K562 (cell line): Measurements from ENCODE around the gene TUBA1B. TPM values are rescaled to one million over a fixed set of nuclear protein-coding genes. Genes with fewer than 3 reads are reported as not detected.

ENCODE experiments used
- ARID1B ChIP-seq: fragments of 450-650 bp; IDR thresholded peaks from 2 replicates; pipeline ENCODE4 v1.6.1; 2016; ENCODE audit warnings: antibody characterized with exemption, mild to moderate bottlenecking, inconsistent platforms
- ATF4 ChIP-seq: fragments of 450-650 bp; formaldehyde crosslinking; IDR thresholded peaks from 2 replicates; pipeline ENCODE4 v1.4.0; 2022; ENCODE audit warnings: mild to moderate bottlenecking, moderate library complexity
- CAMTA2 ChIP-seq: fragments of 250-450 bp; sonication (Bioruptor Pico); conservative IDR thresholded peaks from 2 replicates; pipeline ENCODE4 v1.5.1; 2022
- EP400 ChIP-seq: fragments of 450-650 bp; IDR thresholded peaks from 2 replicates; pipeline ENCODE4 v1.6.1; 2017; ENCODE audit warnings: antibody characterized with exemption, mild to moderate bottlenecking, moderate library complexity
- ESRRB ChIP-seq: fragments of 250-450 bp; sonication (Bioruptor Pico); IDR thresholded peaks from 2 replicates; pipeline ENCODE4 v1.5.0; 2020; ENCODE audit warnings: mild to moderate bottlenecking, moderate library complexity, borderline replicate concordance
- FIP1L1 ChIP-seq: fragments of 200-400 bp; formaldehyde crosslinking; IDR thresholded peaks from 2 replicates; pipeline ENCODE4 v1.6.1; 2018; ENCODE audit warnings: mild to moderate bottlenecking, low read depth, low read length; ENCODE audit not compliant: poor library complexity, severe bottlenecking
- FOS ChIP-seq: IDR thresholded peaks from 3 replicates; pipeline ENCODE4 v1.6.1; 2011; ENCODE audit not compliant: insufficient read length; ENCODE audit errors: extremely low read depth
- GABPB1 ChIP-seq: sonication (generic); formaldehyde crosslinking; IDR thresholded peaks from 2 replicates; pipeline ENCODE4 v1.8.0; 2022; ENCODE audit warnings: mild to moderate bottlenecking, missing genetic modification reagents
- GTF2F1 ChIP-seq: IDR thresholded peaks from 2 replicates; pipeline ENCODE4 v1.6.1; 2011; ENCODE audit warnings: low read depth, low read length, improper control_type of control experiment
- KAT8 ChIP-seq: fragments of 450-650 bp; IDR thresholded peaks from 2 replicates; pipeline ENCODE4 v1.6.1; 2016; ENCODE audit warnings: low read depth, mild to moderate bottlenecking
- NELFE ChIP-seq: IDR thresholded peaks from 2 replicates; pipeline ENCODE4 v1.6.1; 2011; ENCODE audit warnings: mild to moderate bottlenecking; ENCODE audit not compliant: insufficient read depth, insufficient read length
- PCBP2 ChIP-seq: fragments of 200-400 bp; formaldehyde crosslinking; IDR thresholded peaks from 2 replicates; pipeline ENCODE4 v1.6.1; 2018; ENCODE audit warnings: low read length, low read depth, mild to moderate bottlenecking, moderate library complexity; ENCODE audit not compliant: poor library complexity, severe bottlenecking
- PURB ChIP-seq: sonication (generic); formaldehyde crosslinking; IDR thresholded peaks from 2 replicates; pipeline ENCODE4 v1.9.0; 2021; ENCODE audit warnings: low read depth, mild to moderate bottlenecking, missing genetic modification reagents
- RBM34 ChIP-seq: fragments of 200-400 bp; formaldehyde crosslinking; IDR thresholded peaks from 2 replicates; pipeline ENCODE4 v1.6.1; 2018; ENCODE audit warnings: low read length, borderline replicate concordance; ENCODE audit not compliant: insufficient read depth
- RFX5 ChIP-seq: IDR thresholded peaks from 2 replicates; pipeline ENCODE4 v1.6.1; 2011; ENCODE audit warnings: low read depth, mild to moderate bottlenecking, improper control_type of control experiment, low read length
- SMARCB1 ChIP-seq: IDR thresholded peaks from 2 replicates; pipeline ENCODE4 v1.6.1; 2011; ENCODE audit warnings: improper control_type of control experiment, low read depth; ENCODE audit not compliant: insufficient read length
- SNIP1 ChIP-seq: fragments of 450-650 bp; IDR thresholded peaks from 2 replicates; pipeline ENCODE4 v1.7.1; 2017; ENCODE audit warnings: low read depth, mild to moderate bottlenecking
- TBP ChIP-seq: optimal IDR thresholded peaks from 2 replicates; pipeline ENCODE3; 2011; ENCODE audit warnings: low read depth, low read length, improper control_type of control experiment
- ZBTB9 ChIP-seq: fragments of 450-650 bp; formaldehyde crosslinking; IDR thresholded peaks from 2 replicates; pipeline ENCODE4 v1.4.0; 2020; ENCODE audit warnings: mild to moderate bottlenecking, moderate library complexity
- ZFP36 ChIP-seq: fragments of 150-350 bp; IDR thresholded peaks from 2 replicates; pipeline ENCODE4 v1.6.1; 2018; ENCODE audit warnings: low read length, low read depth; ENCODE audit not compliant: partially characterized antibody
- ZNF184 ChIP-seq: sonication (generic); formaldehyde crosslinking; IDR thresholded peaks from 2 replicates; pipeline ENCODE4 v1.5.0; 2020; ENCODE audit warnings: missing genetic modification reagents
- polyA plus RNA-seq, 8 experiments: library from polyadenylated mRNA; depleted of rRNA in 4 of 8; stranded (reverse) in 5 of 8; unstranded in 3 of 8; fragments of >200 nt; fragmentation: Nextera tagmentation in 2 of 8; fragmentation: Illumina TruSeq in 1 of 8; extraction: Ambion mirVana in 2 of 8; extraction: Trizol in 1 of 8; gene quantifications; 2 replicates each; pipeline versions ENCODE4 v1.2.1 to v1.2.3, GENCODE V29; 2011 to 2014; ENCODE audit warnings: inconsistent platforms in 1 of 8, missing spikeins in 1 of 8
- total RNA-seq, 7 experiments: library from RNA; depleted of rRNA in 6 of 7; stranded (reverse); fragments of >200 nt in 6 of 7; fragmentation: Illumina TruSeq in 2 of 7; extraction: Trizol in 2 of 7; gene quantifications; 2 replicates each; pipeline versions ENCODE4 v1.2.1 to v1.2.3, GENCODE V29; 2011 to 2021; ENCODE audit warnings: low replicate concordance in 1 of 7
- TF ChIP-seq, protein P1 (sequence below): fragments of 450-650 bp; conservative IDR thresholded peaks from 2 replicates; pipeline ENCODE4 v1.6.1; 2016; ENCODE audit warnings: missing genetic modification characterization, low read depth, mild to moderate bottlenecking, missing compliant biosample characterization, moderate library complexity
- TF ChIP-seq, protein P2 (sequence below): fragments of 450-650 bp; IDR thresholded peaks from 2 replicates; pipeline ENCODE4 v1.6.1; 2016; ENCODE audit warnings: mild to moderate bottlenecking
- TF ChIP-seq, protein P3 (sequence below): sonication (generic); formaldehyde crosslinking; IDR thresholded peaks from 2 replicates; pipeline ENCODE4 v1.9.0; 2022; ENCODE audit warnings: mild to moderate bottlenecking, missing genetic modification reagents

The TUBA1B gene
- total and polyA plus RNA-seq, 9 of the 15 experiments (the other 6 are each of a cell fraction or from before 2014, with no cell fraction given): 2,189 to 4,624 (median 2,628) TPM

- TF ChIP-seq ZFP36 (no peak), CAMTA2 (CRISPR knock-in tag) (no peak), ZNF184 (no peak), PCBP2 (no peak), NELFE (no peak), SNIP1 (no peak), PURB (CRISPR knock-in tag) (no peak), RBM34 (no peak), ARID1B (0 out of 2 replicates have a peak, but pooled peaks have one; percentile 27), ATF4 (CRISPR knock-in tag) (no peak), SMARCB1 (no peak), ZBTB9 (no peak), GABPB1 (CRISPR knock-in tag) (no peak), TBP (peak; percentile 25), RFX5 (no peak), FOS (no peak), GTF2F1 (no peak), ESRRB (CRISPR knock-in tag) (no peak), EP400 (peak; percentile 23; the same call in 1 of the 2 replicates), KAT8 (no peak), FIP1L1 (no peak)
- TF ChIP-seq, protein P1, sequence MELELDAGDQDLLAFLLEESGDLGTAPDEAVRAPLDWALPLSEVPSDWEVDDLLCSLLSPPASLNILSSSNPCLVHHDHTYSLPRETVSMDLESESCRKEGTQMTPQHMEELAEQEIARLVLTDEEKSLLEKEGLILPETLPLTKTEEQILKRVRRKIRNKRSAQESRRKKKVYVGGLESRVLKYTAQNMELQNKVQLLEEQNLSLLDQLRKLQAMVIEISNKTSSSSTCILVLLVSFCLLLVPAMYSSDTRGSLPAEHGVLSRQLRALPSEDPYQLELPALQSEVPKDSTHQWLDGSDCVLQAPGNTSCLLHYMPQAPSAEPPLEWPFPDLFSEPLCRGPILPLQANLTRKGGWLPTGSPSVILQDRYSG (tag): no peak
- TF ChIP-seq, protein P2, sequence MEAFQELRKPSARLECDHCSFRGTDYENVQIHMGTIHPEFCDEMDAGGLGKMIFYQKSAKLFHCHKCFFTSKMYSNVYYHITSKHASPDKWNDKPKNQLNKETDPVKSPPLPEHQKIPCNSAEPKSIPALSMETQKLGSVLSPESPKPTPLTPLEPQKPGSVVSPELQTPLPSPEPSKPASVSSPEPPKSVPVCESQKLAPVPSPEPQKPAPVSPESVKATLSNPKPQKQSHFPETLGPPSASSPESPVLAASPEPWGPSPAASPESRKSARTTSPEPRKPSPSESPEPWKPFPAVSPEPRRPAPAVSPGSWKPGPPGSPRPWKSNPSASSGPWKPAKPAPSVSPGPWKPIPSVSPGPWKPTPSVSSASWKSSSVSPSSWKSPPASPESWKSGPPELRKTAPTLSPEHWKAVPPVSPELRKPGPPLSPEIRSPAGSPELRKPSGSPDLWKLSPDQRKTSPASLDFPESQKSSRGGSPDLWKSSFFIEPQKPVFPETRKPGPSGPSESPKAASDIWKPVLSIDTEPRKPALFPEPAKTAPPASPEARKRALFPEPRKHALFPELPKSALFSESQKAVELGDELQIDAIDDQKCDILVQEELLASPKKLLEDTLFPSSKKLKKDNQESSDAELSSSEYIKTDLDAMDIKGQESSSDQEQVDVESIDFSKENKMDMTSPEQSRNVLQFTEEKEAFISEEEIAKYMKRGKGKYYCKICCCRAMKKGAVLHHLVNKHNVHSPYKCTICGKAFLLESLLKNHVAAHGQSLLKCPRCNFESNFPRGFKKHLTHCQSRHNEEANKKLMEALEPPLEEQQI: 0 out of 2 replicates have a peak, but pooled peaks have one; percentile 23
- TF ChIP-seq, protein P3, sequence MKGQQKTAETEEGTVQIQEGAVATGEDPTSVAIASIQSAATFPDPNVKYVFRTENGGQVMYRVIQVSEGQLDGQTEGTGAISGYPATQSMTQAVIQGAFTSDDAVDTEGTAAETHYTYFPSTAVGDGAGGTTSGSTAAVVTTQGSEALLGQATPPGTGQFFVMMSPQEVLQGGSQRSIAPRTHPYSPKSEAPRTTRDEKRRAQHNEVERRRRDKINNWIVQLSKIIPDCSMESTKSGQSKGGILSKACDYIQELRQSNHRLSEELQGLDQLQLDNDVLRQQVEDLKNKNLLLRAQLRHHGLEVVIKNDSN (CRISPR knock-in tag): peak; percentile 74
These were observed 7.4 kb upstream of the TUBA1B start (continued) for GRCh38 chr12:49138587-49138986.
